Natural killer cell treated with Interleukin-12 subunit alpha and Interleukin-12 subunit beta and Interleukin-15 and Interleukin-18, amount 100 ng/mL, for 72 hours (primary cell): ENCODE data around the gene DLGAP3. TPM values are rescaled to one million over a fixed set of nuclear protein-coding genes. Genes with fewer than 3 reads are reported as not detected.

ENCODE experiments used
- ATAC-seq, 2 donors: fragments of 150-1000 bp; cut with Tn5 transposase in 1 of 2; sonication (Bioruptor Pico), chemical (Tn5 transposase) in 1 of 2; 2 replicates each; pipeline ENCODE4 v1.10.0; 2021
- DNase-seq: peaks from one replicate; pipeline ENCODE4 v3.0.0; 2022; ENCODE audit warnings: low spot score
- H3K27ac Mint-ChIP-seq, 2 donors: 1 replicate in 1 of 2; 2 replicates in 1 of 2; pipeline ENCODE4 v1.8.0; 2022; ENCODE audit warnings: mixed read lengths in 2 of 2, mild to moderate bottlenecking in 1 of 2, moderate library complexity in 1 of 2
- H3K27me3 Mint-ChIP-seq, 2 donors: 1 replicate in 1 of 2; 2 replicates in 1 of 2; pipeline ENCODE4 v1.8.0; 2022; ENCODE audit warnings: mixed read lengths in 2 of 2
- H3K36me3 Mint-ChIP-seq: one replicate; pipeline ENCODE4 v1.8.0; 2022; ENCODE audit warnings: mixed read lengths
- H3K4me1 Mint-ChIP-seq, 2 donors: 1 replicate in 1 of 2; 2 replicates in 1 of 2; pipeline ENCODE4 v1.8.0; 2022; ENCODE audit warnings: low read depth in 2 of 2, mixed read lengths in 2 of 2, mild to moderate bottlenecking in 1 of 2
- H3K4me3 Mint-ChIP-seq: one replicate; pipeline ENCODE4 v1.8.0; 2022; ENCODE audit warnings: mixed read lengths
- H3K9me3 Mint-ChIP-seq: 2 replicates; pipeline ENCODE4 v1.8.0; 2022; ENCODE audit warnings: mixed read lengths
- total RNA-seq, 2 donors: library from RNA; stranded (reverse); gene quantifications; one replicate each; pipeline ENCODE4 v1.2.3, GENCODE V29; 2022

Gene DLGAP3
- total RNA-seq, 2 donors from 2014 or later = 0.71 to 0.73 TPM

DNA sequence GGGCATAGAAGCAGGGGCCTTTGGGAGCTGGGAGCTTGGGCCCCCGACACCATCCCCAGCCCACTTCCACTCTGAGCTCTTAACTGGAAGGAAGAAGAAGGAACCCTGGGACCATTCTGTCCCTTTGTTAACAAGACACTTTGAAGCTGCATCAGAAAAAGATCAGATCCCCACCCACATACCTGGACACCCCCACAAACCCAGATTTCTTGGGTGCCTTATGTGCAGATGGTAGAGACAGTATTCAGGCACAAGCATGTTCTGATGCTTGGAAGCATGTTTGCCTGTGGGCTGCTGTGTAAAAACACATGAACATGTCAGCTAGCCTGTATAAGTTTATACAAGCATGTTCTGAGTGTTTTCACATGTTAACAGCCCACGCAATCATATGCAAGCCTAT is 3.7 kb downstream of the DLGAP3 start:
- Mint-ChIP-seq H3K27me3 (peaks cover 45 to 46% of the 10 kb centered on the region in 2 donors), H3K9me3 (no peaks in the 10 kb centered on the region), H3K27ac (no peak overlapping the region), H3K4me3 (no peak overlapping the region), H3K4me1 (peaks cover 5 to 7% of the 10 kb centered on the region in 2 donors), H3K36me3 (peaks cover 5% of the 10 kb centered on the region)
- ATAC-seq (no peak), DNase-seq (no peak)

DNA sequence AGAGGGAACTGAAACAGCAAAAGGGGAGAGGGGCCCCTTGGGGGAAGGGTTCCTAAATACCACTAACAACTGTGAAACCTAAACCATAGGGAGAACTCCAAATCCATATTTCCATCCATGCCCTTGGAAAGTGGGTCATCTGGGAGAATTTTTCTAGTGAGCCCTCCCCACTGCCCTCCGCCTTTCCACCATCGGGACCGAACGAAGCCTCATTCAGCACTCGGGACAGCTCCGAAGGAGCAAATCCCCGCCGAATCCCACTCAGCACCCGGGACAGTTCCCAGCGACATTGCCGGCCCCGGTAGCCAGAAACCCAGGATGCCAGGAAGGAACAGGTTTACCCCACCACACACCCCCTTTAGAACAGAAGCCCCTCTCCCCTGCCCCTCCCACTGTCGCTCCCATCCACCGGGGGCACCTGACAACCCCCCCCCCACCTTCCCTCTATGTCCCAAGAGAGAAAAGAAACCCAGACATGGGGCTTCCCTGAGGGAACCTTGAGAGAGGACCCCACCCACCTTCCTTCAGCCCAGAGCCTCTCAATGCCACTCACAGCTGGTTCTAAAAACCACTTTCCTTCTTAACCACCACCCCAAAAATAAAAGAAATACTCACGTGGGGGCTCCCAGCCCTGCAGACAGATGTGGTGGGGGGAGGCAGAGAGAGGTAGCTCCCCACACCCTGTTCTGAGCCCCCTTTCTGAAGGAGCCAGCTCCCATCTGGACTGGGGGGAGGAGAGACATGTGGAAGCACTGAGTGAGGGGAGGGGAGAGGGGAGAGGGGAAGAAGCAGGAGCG is 4.5 kb downstream of the DLGAP3 start:
- ATAC-seq (peak in 1 of 2 donors; percentile 57), DNase-seq (no peak)
- H3K4me3 Mint-ChIP-seq = no peak overlapping the region
- no peak overlapping the region for H3K27ac Mint-ChIP-seq
- peaks cover 5% of the 10 kb centered on the region for H3K36me3 Mint-ChIP-seq
- H3K9me3 Mint-ChIP-seq = no peaks in the 10 kb centered on the region
- peaks cover 5 to 7% of the 10 kb centered on the region in 2 donors for H3K4me1 Mint-ChIP-seq
- H3K27me3 Mint-ChIP-seq = peaks cover 46 to 51% of the 10 kb centered on the region in 2 donors

DNA sequence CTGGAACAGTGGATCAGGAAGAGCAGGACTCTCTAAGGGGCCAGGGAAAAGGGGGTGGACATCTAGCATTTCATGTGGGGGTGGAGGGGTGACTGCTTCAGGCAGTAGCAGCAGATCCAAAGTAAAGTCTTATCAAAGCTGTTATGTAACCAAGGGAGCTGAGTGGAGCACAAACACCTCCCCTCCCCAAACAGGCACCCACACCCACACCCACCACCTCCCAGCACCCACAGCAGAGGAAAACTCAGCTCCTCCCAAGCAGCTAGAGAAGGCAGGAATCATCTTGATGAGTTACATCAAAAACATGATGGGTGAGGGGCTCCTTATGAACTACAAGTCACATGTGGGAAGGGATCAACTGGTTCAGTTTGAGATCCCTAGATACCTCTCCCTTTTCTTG is 6.0 kb downstream of the DLGAP3 start:
- Mint-ChIP-seq H3K4me1 (peaks cover 1 to 4% of the 10 kb centered on the region in 2 donors), H3K9me3 (no peaks in the 10 kb centered on the region), H3K27ac (no peak overlapping the region), H3K27me3 (peaks cover 39 to 49% of the 10 kb centered on the region in 2 donors), H3K36me3 (peaks cover under 1% of the 10 kb centered on the region), H3K4me3 (no peak overlapping the region)
- ATAC-seq (no peak), DNase-seq (no peak)

DNA sequence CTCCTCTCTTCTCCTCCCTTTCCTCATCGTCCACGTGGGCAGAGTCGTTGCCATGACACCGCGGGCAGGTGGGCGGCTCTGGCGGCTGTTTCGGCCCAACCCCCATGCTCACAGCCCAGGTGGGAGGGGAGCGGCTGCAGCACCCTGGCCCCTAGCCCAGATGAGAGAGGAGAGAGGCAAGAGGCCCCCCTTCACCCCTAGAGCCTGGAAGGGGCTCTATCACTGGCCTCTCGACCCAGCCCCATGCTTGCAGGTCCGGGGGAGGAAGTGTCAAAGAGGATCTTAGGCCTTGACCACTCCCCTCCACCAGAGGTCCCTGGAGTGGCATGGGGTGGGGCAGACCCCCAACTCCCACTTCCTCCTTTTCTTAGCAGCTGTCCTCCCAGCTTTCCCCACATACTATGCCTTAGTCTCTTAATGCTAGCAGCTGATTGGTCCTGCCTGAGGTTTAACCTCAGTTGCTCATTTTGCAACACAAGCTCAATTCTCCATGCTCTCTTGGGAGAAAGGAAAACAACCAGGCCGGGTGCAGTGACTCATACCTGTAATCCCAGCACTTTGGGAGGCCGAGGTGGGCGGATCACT is 10.4 kb downstream of the DLGAP3 start:
- Mint-ChIP-seq H3K36me3 (no peaks in the 10 kb centered on the region), H3K9me3 (no peaks in the 10 kb centered on the region), H3K4me3 (no peak overlapping the region), H3K27me3 (peaks cover 30 to 35% of the 10 kb centered on the region in 2 donors), H3K27ac (no peak overlapping the region), H3K4me1 (peaks cover 0 to 3% of the 10 kb centered on the region in 2 donors)
- ATAC-seq (no peak), DNase-seq (no peak)

DNA sequence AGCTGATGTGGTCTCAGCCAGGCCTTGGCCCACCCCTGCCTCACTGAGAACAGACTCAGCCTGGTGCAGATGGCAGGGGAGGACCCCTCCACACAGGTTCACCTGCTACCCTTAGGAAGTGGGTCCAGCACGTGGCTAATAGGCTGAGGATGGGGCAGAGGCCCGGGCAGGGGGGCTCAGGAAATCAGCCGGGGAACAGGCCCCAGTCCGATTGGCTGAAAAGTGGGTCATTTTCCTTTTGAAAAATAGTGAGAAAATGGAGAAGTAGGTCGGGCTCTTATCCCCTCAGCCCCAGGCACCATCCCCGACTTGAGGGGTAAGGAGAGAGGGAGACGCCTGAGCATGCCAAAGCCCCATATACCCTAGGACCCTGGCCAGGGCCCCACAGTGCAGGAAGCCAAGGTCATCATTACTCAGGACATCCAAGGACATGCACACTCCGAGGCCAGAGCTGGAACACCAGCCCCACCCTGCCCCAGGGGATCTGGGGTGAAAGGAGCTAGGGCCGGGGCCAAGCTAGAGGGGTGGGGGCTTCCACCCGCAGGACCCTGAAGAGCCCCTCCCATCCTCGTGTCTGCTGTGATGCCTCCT is 11.0 kb downstream of the DLGAP3 start:
- Mint-ChIP-seq H3K4me3 (no peak overlapping the region), H3K36me3 (no peaks in the 10 kb centered on the region), H3K9me3 (no peaks in the 10 kb centered on the region), H3K27me3 (peaks cover 24 to 34% of the 10 kb centered on the region in 2 donors), H3K27ac (no peak overlapping the region), H3K4me1 (peaks cover 0 to 3% of the 10 kb centered on the region in 2 donors)
- DNase-seq = no peak
- peak in 1 of 2 donors; percentile 52 for ATAC-seq

DNA sequence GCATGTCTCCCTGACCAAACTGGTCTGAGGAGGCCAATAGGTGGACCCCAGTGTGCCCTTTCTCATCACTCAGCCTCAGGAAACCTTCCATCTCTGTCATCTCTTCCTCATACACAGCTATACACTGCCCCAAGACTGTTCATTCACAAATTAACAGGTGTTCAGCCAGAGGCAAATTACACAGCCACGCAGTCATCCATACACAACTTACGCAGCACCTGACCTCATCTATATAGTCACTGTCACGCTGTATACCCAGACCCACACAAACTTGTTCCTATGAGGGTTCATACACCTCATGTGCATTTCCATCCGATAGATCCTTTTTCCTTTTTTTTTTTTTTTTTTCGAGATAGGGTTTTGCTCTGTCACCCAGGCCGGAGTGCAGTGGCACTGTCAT is 12.4 kb downstream of the DLGAP3 start:
- H3K36me3 Mint-ChIP-seq = no peaks in the 10 kb centered on the region
- DNase-seq (no peak), ATAC-seq (no peak)
- peaks cover 0 to 3% of the 10 kb centered on the region in 2 donors for H3K4me1 Mint-ChIP-seq
- no peak overlapping the region for H3K4me3 Mint-ChIP-seq
- no peak overlapping the region for H3K27ac Mint-ChIP-seq
- H3K9me3 Mint-ChIP-seq = no peaks in the 10 kb centered on the region
- peaks cover 10 to 27% of the 10 kb centered on the region in 2 donors for H3K27me3 Mint-ChIP-seq

DNA sequence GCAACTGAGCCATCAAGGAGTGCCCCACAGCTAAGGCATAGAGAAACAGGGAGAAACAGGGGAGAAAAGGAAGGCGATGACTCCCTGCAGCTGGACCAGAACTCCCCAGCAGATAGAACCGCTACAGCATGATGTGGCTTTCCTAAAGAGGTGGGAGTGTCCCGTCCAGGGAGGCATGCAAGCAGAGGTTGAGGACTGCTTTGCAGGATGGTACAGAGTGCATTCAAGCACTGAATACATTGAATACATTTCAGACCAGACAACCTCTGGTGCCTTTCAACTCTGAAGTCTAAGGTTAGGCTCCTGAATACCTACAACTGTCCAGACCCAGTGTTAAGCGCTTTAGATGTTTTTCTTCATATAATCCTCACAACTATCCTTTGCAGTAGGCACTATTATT is 13.3 kb downstream of the DLGAP3 start:
- no peak overlapping the region for H3K27ac Mint-ChIP-seq
- peaks cover under 1 to 21% of the 10 kb centered on the region in 2 donors for H3K27me3 Mint-ChIP-seq
- DNase-seq (no peak), ATAC-seq (no peak)
- peaks cover 0 to 3% of the 10 kb centered on the region in 2 donors for H3K4me1 Mint-ChIP-seq
- H3K4me3 Mint-ChIP-seq = no peak overlapping the region
- H3K9me3 Mint-ChIP-seq = no peaks in the 10 kb centered on the region
- no peaks in the 10 kb centered on the region for H3K36me3 Mint-ChIP-seq

DNA sequence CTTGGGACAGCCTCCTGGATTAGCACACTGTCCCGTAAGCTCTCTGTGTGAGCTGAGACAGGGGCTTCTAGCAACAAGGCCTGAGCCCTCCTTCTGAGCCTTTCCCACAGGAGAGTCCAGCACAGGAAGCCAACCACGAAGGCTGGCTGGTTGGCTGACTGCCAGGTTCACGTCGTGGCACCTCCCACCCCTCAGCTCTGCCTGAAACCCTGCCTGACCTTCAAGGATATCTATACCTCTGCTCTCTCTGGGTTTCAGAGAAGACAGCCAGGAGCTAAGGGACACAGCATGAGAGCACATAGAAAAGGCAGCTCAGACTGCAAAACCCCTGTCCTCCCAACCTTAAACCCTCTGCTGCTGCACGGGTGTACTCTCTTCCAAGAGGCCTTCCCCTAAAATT is 13.9 kb downstream of the DLGAP3 start:
- no peak for DNase-seq
- H3K4me3 Mint-ChIP-seq = no peak overlapping the region
- peaks cover 0 to 3% of the 10 kb centered on the region in 2 donors for H3K4me1 Mint-ChIP-seq
- ATAC-seq = no peak
- no peak overlapping the region for H3K27ac Mint-ChIP-seq
- no peaks in the 10 kb centered on the region for H3K36me3 Mint-ChIP-seq
- no peaks in the 10 kb centered on the region for H3K9me3 Mint-ChIP-seq
- peaks cover 5 to 24% of the 10 kb centered on the region in 2 donors for H3K27me3 Mint-ChIP-seq

DNA sequence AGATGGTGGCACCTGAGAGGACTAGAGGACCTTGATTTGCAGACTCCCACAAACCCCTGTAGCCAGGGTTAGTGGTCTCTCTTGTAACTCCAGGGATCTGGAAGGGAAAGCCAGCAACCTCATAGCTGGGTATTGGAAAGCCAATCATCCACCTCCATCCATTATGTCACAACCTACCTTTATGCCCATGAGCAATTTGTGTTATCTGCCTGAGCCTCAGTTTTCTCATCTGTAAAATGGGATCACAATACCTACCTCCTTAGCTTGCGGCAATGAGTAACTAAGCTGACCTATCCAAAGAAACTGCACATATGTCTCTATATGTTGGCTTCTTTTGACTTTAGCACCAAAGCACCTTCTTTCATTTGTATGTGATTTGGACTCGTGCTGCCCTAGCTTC is 14.5 kb downstream of the DLGAP3 start:
- ATAC-seq = no peak
- H3K36me3 Mint-ChIP-seq = no peaks in the 10 kb centered on the region
- H3K9me3 Mint-ChIP-seq = no peaks in the 10 kb centered on the region
- no peak overlapping the region for H3K4me3 Mint-ChIP-seq
- H3K27me3 Mint-ChIP-seq = peaks cover 11 to 23% of the 10 kb centered on the region in 2 donors
- H3K27ac Mint-ChIP-seq = no peak overlapping the region
- peaks cover 0 to 3% of the 10 kb centered on the region in 2 donors for H3K4me1 Mint-ChIP-seq
- no peak for DNase-seq

DNA sequence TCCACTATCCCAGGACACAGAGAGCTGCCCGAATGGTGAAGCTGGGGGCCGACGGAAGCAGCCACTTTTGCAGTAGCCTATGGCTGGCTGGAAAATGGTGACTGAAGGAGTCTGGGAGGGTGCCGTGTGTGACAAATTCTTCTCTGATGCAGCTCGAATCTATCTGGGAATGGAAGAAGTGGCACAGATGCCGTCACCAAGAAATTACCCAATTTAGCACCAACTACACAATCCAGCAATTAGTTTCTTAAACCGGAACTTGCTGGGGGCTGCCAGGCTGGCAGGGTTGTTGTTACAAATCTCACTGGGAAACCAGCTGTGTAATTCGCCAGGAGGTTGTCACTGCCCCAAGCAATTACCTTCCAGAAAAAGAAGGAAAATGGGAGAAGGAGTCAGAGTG is 18.0 kb downstream of the DLGAP3 start:
- Mint-ChIP-seq H3K36me3 (no peaks in the 10 kb centered on the region), H3K9me3 (no peaks in the 10 kb centered on the region), H3K27me3 (peaks cover 21 to 34% of the 10 kb centered on the region in 2 donors), H3K4me3 (no peak overlapping the region), H3K27ac (no peak overlapping the region), H3K4me1 (no peaks in the 10 kb centered on the region)
- no peak for ATAC-seq
- no peak for DNase-seq

DNA sequence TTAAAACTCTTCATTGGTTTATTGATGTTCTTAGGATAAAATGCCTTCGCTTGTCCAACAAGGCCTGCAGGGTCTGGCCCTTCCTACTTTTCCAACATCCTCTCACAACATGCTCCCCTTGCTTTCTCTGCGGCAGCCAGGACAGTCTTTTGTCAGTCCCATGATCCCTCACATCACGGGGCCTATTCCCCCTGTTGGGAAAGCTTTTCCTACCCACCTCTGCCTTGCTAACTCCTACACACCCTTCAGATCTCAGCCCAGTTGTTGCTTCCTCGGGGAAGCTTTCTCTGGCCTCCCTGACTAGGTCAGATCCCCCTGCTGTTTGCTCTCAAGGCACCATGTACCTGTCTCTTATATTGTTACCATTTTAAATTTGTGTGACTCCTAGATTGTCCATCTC is 19.0 kb downstream of the DLGAP3 start:
- Mint-ChIP-seq H3K4me1 (no peaks in the 10 kb centered on the region), H3K36me3 (no peaks in the 10 kb centered on the region), H3K9me3 (no peaks in the 10 kb centered on the region), H3K27me3 (peaks cover 21 to 34% of the 10 kb centered on the region in 2 donors), H3K27ac (no peak overlapping the region), H3K4me3 (no peak overlapping the region)
- DNase-seq (no peak), ATAC-seq (no peak)

DNA sequence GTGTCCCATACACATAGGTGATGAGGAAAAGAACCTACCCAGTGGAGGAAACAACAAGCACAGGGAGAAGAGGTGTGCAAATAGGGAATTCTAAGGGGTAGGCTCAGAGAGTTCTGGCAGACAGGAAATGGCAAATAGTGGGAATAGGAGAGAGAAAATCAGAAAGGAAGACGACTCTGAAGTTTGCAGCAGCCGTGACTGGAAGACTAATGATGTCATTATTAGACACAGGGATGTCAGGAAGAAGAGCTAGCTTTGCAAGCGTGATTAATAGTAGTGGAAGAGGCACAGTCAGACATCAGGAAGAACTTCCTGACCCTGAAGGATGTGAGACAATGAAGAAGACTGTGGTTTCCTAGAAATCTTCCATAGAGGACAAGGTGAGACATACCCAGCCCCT is 21.1 kb downstream of the DLGAP3 start:
- no peak for DNase-seq
- Mint-ChIP-seq H3K4me1 (no peaks in the 10 kb centered on the region), H3K27me3 (peaks cover 23 to 28% of the 10 kb centered on the region in 2 donors), H3K9me3 (no peaks in the 10 kb centered on the region), H3K4me3 (no peak overlapping the region), H3K27ac (no peak overlapping the region), H3K36me3 (no peaks in the 10 kb centered on the region)
- no peak for ATAC-seq

DNA sequence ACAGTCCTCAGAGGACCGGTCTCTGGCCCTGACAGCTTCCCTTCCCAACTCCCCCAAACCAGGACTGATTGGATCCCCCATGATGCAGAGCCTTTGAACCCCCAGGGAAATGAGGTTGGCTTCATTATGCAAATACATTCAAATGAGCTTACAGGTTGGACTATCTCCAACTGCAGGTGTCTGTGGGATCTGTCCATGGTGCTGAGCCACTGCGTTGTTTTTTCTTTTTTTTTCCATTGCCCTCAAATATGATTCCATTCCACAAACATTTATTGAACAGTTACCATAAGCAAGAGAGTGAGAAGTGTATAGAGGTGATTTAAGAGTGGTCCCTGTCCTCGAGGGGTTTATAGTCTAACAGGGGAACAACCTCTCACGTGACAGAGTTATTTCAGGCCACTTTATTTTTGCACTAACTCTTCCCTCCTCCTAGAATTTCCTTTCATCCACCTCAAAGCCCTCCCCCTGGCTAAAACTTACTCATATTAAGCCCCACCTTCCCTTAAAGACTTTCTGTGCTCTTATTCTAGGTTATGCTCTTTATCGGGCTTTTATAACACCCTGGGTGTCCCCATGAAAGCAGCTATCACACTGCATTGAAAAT is 21.9 kb downstream of the DLGAP3 start:
- Mint-ChIP-seq H3K36me3 (no peaks in the 10 kb centered on the region), H3K4me1 (no peaks in the 10 kb centered on the region), H3K4me3 (no peak overlapping the region), H3K27ac (no peak overlapping the region), H3K27me3 (peaks cover 24 to 29% of the 10 kb centered on the region in 2 donors), H3K9me3 (no peaks in the 10 kb centered on the region)
- DNase-seq (no peak), ATAC-seq (no peak)

DNA sequence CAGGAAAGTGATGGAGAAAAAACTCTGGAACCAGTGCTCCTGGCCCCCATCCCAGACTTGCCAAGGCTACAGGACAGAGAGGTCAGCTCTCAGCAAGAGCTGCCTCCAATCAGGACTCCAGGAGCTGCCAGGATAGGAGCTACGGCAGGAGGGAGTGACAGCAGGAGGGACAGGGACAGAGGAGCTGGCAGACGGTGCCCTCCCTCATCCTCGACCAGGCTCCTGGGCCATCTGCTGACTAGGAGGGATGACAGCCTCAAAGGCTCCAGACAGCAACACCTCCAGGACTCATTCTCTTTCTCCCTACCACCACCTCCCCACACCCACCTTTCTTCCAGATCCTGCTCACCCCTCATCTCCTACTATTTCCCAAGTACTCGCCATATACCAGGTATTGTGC is 22.7 kb downstream of the DLGAP3 start:
- no peak overlapping the region for H3K4me3 Mint-ChIP-seq
- H3K27ac Mint-ChIP-seq = no peak overlapping the region
- H3K36me3 Mint-ChIP-seq = no peaks in the 10 kb centered on the region
- ATAC-seq (no peak), DNase-seq (no peak)
- H3K4me1 Mint-ChIP-seq = no peaks in the 10 kb centered on the region
- H3K27me3 Mint-ChIP-seq = peaks cover 27 to 33% of the 10 kb centered on the region in 2 donors
- no peaks in the 10 kb centered on the region for H3K9me3 Mint-ChIP-seq
